MM.1S (cell line): ENCODE results near the gene TLE1.

ENCODE experiments used
- DNase-seq: peaks from one replicate; pipeline ENCODE4 v3.0.0-alpha.2; 2015
- H2AFZ ChIP-seq: fragments of 300-600 bp; sonication (generic); 2 replicates; pipeline ENCODE4 v1.6.0; 2016; ENCODE audit warnings: antibody characterized with exemption, low read length
- H3F3A ChIP-seq: fragments of 300-600 bp; sonication (generic); 2 replicates; pipeline ENCODE4 v1.6.1; 2016; ENCODE audit warnings: mild to moderate bottlenecking, antibody characterized with exemption, low read length, moderate library complexity, mixed read lengths; ENCODE audit not compliant: insufficient read depth
- H3K27ac ChIP-seq: fragments of 300-600 bp; sonication (generic); 2 replicates; pipeline ENCODE4 v1.5.1; 2016; ENCODE audit warnings: mild to moderate bottlenecking, low read length
- H3K27me3 ChIP-seq: fragments of 300-600 bp; sonication (generic); replicated peaks from 2 replicates; pipeline ENCODE4 v1.6.0; 2016; ENCODE audit warnings: low read length; ENCODE audit not compliant: insufficient read depth
- H3K36me3 ChIP-seq: fragments of 300-600 bp; sonication (generic); replicated peaks from 2 replicates; pipeline ENCODE4 v1.6.1; 2016; ENCODE audit warnings: mild to moderate bottlenecking, low read length, mixed read lengths; ENCODE audit not compliant: insufficient read depth
- H3K4me1 ChIP-seq: fragments of 300-600 bp; sonication (generic); 2 replicates; pipeline ENCODE4 v1.6.1; 2016; ENCODE audit warnings: low read length, mixed read lengths
- H3K4me2 ChIP-seq: fragments of 300-600 bp; sonication (generic); 2 replicates; pipeline ENCODE4 v1.6.0; 2016; ENCODE audit warnings: low read depth, low read length
- H3K4me3 ChIP-seq: fragments of 300-600 bp; sonication (generic); 2 replicates; pipeline ENCODE4 v1.5.1; 2016; ENCODE audit warnings: low read length, mixed read lengths
- H3K79me2 ChIP-seq: fragments of 300-600 bp; sonication (generic); 2 replicates; pipeline ENCODE4 v1.6.1; 2016; ENCODE audit warnings: mixed run types, low read length, mixed read lengths
- H3K9ac ChIP-seq: fragments of 300-600 bp; sonication (generic); 2 replicates; pipeline ENCODE4 v1.6.1; 2016; ENCODE audit warnings: low read length, mixed read lengths
- H3K9me2 ChIP-seq: fragments of 300-600 bp; sonication (generic); replicated peaks from 2 replicates; pipeline ENCODE4 v1.6.1; 2016; ENCODE audit warnings: mild to moderate bottlenecking, low read length, mixed read lengths; ENCODE audit not compliant: insufficient read depth
- H3K9me3 ChIP-seq: fragments of 300-600 bp; sonication (generic); replicated peaks from 2 replicates; pipeline ENCODE4 v1.6.1; 2016; ENCODE audit warnings: mild to moderate bottlenecking, low read length, mixed read lengths; ENCODE audit not compliant: insufficient read depth
- H4K20me1 ChIP-seq: fragments of 300-600 bp; sonication (generic); 2 replicates; pipeline ENCODE4 v1.6.1; 2016; ENCODE audit warnings: mild to moderate bottlenecking, low read length, moderate library complexity, mixed read lengths; ENCODE audit not compliant: insufficient read depth
- CTCF ChIP-seq: fragments of 300-600 bp; sonication (generic); IDR thresholded peaks from 2 replicates; pipeline ENCODE4 v1.5.1; 2016; ENCODE audit warnings: antibody characterized with exemption, low read length, mixed read lengths
- EZH2 ChIP-seq: fragments of 300-600 bp; sonication (generic); optimal IDR thresholded peaks from 2 replicates; pipeline ENCODE3; 2017; ENCODE audit warnings: low read depth, mild to moderate bottlenecking, antibody characterized with exemption, low read length, mixed read lengths
- EZH2phosphoT487 ChIP-seq: fragments of 300-600 bp; sonication (generic); IDR thresholded peaks from 2 replicates; pipeline ENCODE4 v1.6.1; 2018; ENCODE audit warnings: antibody characterized with exemption, low read length

TLE1 gene

DNA sequence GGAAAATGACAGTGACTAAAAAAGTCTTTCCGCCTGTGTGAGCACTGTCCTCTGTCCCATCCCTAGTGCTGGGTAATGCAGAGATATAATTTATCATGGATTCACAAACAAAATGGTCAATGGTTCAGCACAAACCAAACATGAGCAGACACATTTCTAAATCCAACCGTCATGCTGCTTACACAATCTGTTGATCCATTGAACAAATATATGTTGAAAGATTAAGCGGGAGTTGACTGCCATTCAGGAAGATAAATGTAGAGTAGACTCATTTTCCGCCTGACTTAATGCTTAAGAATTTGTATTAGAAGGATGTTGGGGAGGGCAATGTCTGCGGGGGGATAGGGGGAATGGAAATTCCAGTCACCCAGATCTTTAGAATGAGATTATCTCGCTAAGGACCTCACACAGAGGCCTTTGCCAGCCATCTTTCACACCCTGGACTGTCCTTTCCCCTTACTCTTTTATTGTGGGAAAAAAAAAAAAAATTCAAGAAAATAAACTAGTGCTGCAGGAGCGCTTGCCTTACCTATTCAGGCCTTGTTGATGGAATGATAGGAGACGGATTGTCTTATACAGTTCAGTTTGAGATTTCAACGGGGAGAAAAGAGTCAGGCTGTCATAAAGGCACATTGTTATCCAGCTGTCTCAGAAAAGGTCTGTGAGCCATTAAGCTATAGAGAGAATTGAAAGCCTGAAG lies 153.7 kb downstream of the TLE1 start:
- H3K9me2 ChIP-seq, result no peaks in the 10 kb centered on the region
- no peaks in the 10 kb centered on the region for H3K79me2 ChIP-seq
- no peaks in the 10 kb centered on the region for H4K20me1 ChIP-seq
- TF ChIP-seq EZH2phosphoT487 (no peak), EZH2 (no peak), CTCF (no peak)
- no peak overlapping the region for H3K4me2 ChIP-seq
- no peaks in the 10 kb centered on the region for H3F3A ChIP-seq
- no peak overlapping the region for H3K27ac ChIP-seq
- H3K4me3 ChIP-seq, result no peak overlapping the region
- DNase-seq, result no peak
- no peaks in the 10 kb centered on the region for H3K4me1 ChIP-seq
- H3K9me3 ChIP-seq, result no peaks in the 10 kb centered on the region
- no peak overlapping the region for H2AFZ ChIP-seq
- H3K9ac ChIP-seq, result no peak overlapping the region
- no peaks in the 10 kb centered on the region for H3K27me3 ChIP-seq
- H3K36me3 ChIP-seq, result no peaks in the 10 kb centered on the region

DNA sequence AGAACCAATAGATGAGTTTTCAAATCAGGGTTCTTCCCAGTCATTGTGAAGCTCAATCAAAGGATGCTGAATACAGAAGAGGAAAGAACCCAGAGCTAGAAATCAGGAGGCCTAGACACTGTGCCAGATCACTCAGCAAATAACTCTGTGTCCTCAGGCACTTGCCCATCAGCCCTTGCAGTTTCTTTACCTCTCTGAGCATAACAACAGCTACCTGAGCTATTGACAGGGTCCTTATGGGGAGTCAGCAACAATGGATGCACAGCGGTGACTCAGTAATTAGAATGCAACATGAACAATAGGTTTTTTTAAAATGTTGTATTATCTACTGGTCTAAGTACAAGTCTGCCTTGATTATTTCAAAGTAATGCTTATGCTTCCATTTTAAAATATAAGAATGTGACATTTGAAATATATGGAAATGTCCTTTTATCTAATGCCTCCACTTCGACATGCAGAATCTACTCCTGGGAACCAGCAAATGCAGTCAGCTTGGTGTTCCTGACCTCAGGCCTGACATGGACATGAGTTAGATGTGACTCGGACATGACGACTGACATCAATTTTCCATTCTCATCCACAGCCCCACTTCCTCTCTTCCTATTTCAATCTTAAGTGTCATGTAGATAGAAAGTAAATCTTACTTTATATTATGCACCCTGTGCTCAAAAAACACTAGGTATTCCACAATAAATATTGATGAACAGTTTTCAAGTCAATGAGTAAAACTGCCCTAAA lies 155.0 kb downstream of the TLE1 start:
- Histone ChIP-seq H3K4me2 (no peak overlapping the region), H3K9me3 (no peaks in the 10 kb centered on the region), H3K9me2 (no peaks in the 10 kb centered on the region), H3K4me3 (no peak overlapping the region), H3K27me3 (no peaks in the 10 kb centered on the region), H3K79me2 (no peaks in the 10 kb centered on the region), H3F3A (no peaks in the 10 kb centered on the region), H3K36me3 (no peaks in the 10 kb centered on the region), H3K27ac (no peak overlapping the region), H3K9ac (no peak overlapping the region), H4K20me1 (no peaks in the 10 kb centered on the region), H3K4me1 (no peaks in the 10 kb centered on the region), H2AFZ (no peak overlapping the region)
- no peak for DNase-seq
- TF ChIP-seq EZH2phosphoT487 (no peak), CTCF (no peak), EZH2 (no peak)
